GM18858 (cell line): ENCODE data around the gene GULP1.
"Not testable (repeated sequence)": the region's sequence is repeated elsewhere in the genome, so short reads cannot be mapped to it uniquely, and the experiment has no call there.

Source experiments
- ATAC-seq: cut with Tn5 transposase; IDR thresholded peaks from one replicate; pipeline ENCODE4 v1.9.1; 2021; ENCODE audit not compliant: unreplicated experiment

GULP1 gene

GRCh38 chr2:188523919-188524318 lies 232.2 kb downstream of the GULP1 start:
- ATAC-seq, result no peak

GRCh38 chr2:188524519-188525113 lies 232.9 kb downstream of the GULP1 start:
- ATAC-seq, result peak; percentile 86

GRCh38 chr2:188526701-188527100 lies 235.0 kb downstream of the GULP1 start:
- no peak for ATAC-seq

GRCh38 chr2:188527141-188527540 lies 235.5 kb downstream of the GULP1 start:
- ATAC-seq, result no peak

GRCh38 chr2:188527581-188527993 lies 235.9 kb downstream of the GULP1 start:
- ATAC-seq, result no peak

GRCh38 chr2:188529710-188530109 lies 238.0 kb downstream of the GULP1 start:
- no peak for ATAC-seq

- no peak for ATAC-seq
These were observed 243.2 kb downstream of the GULP1 start for GRCh38 chr2:188534875-188535274.

- no peak for ATAC-seq
These were observed 260.0 kb downstream of the GULP1 start for GRCh38 chr2:188551671-188552070.

- ATAC-seq, result no peak
These were observed 265.4 kb downstream of the GULP1 start for GRCh38 chr2:188557081-188557480.

- ATAC-seq, result not testable (repeated sequence)
These were observed 267.8 kb downstream of the GULP1 start for GRCh38 chr2:188559455-188559854.

- ATAC-seq, result no peak
These were observed 269.9 kb downstream of the GULP1 start for GRCh38 chr2:188561473-188561979.

GRCh38 chr2:188569431-188570165 lies 277.9 kb downstream of the GULP1 start:
- no peak for ATAC-seq

GRCh38 chr2:188570370-188570769 lies 278.7 kb downstream of the GULP1 start:
- no peak for ATAC-seq

- ATAC-seq, result no peak
These were observed 280.0 kb downstream of the GULP1 start for GRCh38 chr2:188571543-188572303.

GRCh38 chr2:188572592-188572991 lies 280.9 kb downstream of the GULP1 start:
- ATAC-seq, result no peak

GRCh38 chr2:188573453-188573852 lies 281.8 kb downstream of the GULP1 start:
- no peak for ATAC-seq

- ATAC-seq, result no peak
These were observed 284.3 kb downstream of the GULP1 start for GRCh38 chr2:188576006-188576405.

- no peak for ATAC-seq
These were observed 285.0 kb downstream of the GULP1 start for GRCh38 chr2:188576651-188577050.

GRCh38 chr2:188577231-188577630 lies 285.6 kb downstream of the GULP1 start:
- ATAC-seq, result no peak

GRCh38 chr2:188580738-188581137 lies 289.1 kb downstream of the GULP1 start:
- no peak for ATAC-seq

GRCh38 chr2:188582211-188582610 lies 290.5 kb downstream of the GULP1 start:
- no peak for ATAC-seq

GRCh38 chr2:188588235-188588634 lies 296.6 kb downstream of the GULP1 start:
- ATAC-seq, result no peak
